ENCODE results near the gene PCSK6. TPM values are rescaled to one million over a fixed set of nuclear protein-coding genes. Genes with fewer than 3 reads are reported as not detected.

Gene PCSK6
- total RNA-seq, 1 donor from 2014 or later, result 1.3 TPM

GRCh38 chr15:101256757-101257156 is 232.8 kb downstream of the PCSK6 start:
- Mint-ChIP-seq H3K4me3 (ENCODE audit: unreplicated experiment) (no peak overlapping the region), H3K9me3 (ENCODE audit: unreplicated experiment) (no peaks in the 10 kb centered on the region), H3K27me3 (ENCODE audit: low read depth, unreplicated experiment) (peaks cover 18% of the 10 kb centered on the region), H3K4me1 (ENCODE audit: low read depth, unreplicated experiment) (peaks cover 10% of the 10 kb centered on the region), H3K36me3 (ENCODE audit: low read depth, unreplicated experiment) (no peaks in the 10 kb centered on the region), H3K27ac (ENCODE audit: unreplicated experiment) (no peak overlapping the region)
- no peak overlapping the region for H3K4me3 ChIP-seq (ENCODE audit: insufficient read depth, low read depth, low read length)
- H3K9ac ChIP-seq (ENCODE audit: low read length), result no peak overlapping the region
- H3K4me2 ChIP-seq (ENCODE audit: low read length), result no peak overlapping the region
- no peaks in the 10 kb centered on the region for H3K27me3 ChIP-seq (ENCODE audit: insufficient read depth, low read length)
- no peak for FAIRE-seq
- no peak overlapping the region for H2AFZ ChIP-seq (ENCODE audit: low read depth, low read length)
- TF ChIP-seq CTCF (IDR thresholded peaks at IDR 0.05; ENCODE audit: insufficient read depth, low read depth, low read length) (peak; percentile 34), EZH2 (IDR thresholded peaks at IDR 0.05; ENCODE audit: insufficient read depth, low read length) (no peak)
- peaks cover 14% of the 10 kb centered on the region for H3K4me1 ChIP-seq (ENCODE audit: insufficient read depth, low read length)
- H3K9me3 ChIP-seq (ENCODE audit: insufficient read depth, low read depth, low read length), result no peaks in the 10 kb centered on the region
- no peak for DNase-seq (ENCODE audit: low read depth)
- H3K36me3 ChIP-seq (ENCODE audit: insufficient read depth, low read length), result no peaks in the 10 kb centered on the region
- no peaks in the 10 kb centered on the region for H4K20me1 ChIP-seq (ENCODE audit: insufficient read depth, low read length)
- H3K79me2 ChIP-seq (ENCODE audit: insufficient read depth, low read length), result no peaks in the 10 kb centered on the region
- no peak overlapping the region for H3K27ac ChIP-seq (ENCODE audit: low read depth, low read length)

GRCh38 chr15:101255615-101256241 is 233.8 kb downstream of the PCSK6 start:
- Mint-ChIP-seq H3K9me3 (ENCODE audit: unreplicated experiment) (no peaks in the 10 kb centered on the region), H3K27me3 (ENCODE audit: low read depth, unreplicated experiment) (peaks cover 17% of the 10 kb centered on the region), H3K36me3 (ENCODE audit: low read depth, unreplicated experiment) (no peaks in the 10 kb centered on the region), H3K4me1 (ENCODE audit: low read depth, unreplicated experiment) (peaks cover 10% of the 10 kb centered on the region), H3K27ac (ENCODE audit: unreplicated experiment) (no peak overlapping the region), H3K4me3 (ENCODE audit: unreplicated experiment) (no peak overlapping the region)
- no peak for TF ChIP-seq EZH2 (IDR thresholded peaks at IDR 0.05; ENCODE audit: insufficient read depth, low read length)
- Histone ChIP-seq H3K9me3 (ENCODE audit: insufficient read depth, low read depth, low read length) (no peaks in the 10 kb centered on the region), H2AFZ (ENCODE audit: low read depth, low read length) (peak overlapping the region; percentile 5), H3K9ac (ENCODE audit: low read length) (no peak overlapping the region), H4K20me1 (ENCODE audit: insufficient read depth, low read length) (peaks cover 2% of the 10 kb centered on the region), H3K27ac (ENCODE audit: low read depth, low read length) (no peak overlapping the region), H3K79me2 (ENCODE audit: insufficient read depth, low read length) (peaks cover 4% of the 10 kb centered on the region), H3K36me3 (ENCODE audit: insufficient read depth, low read length) (no peaks in the 10 kb centered on the region), H3K27me3 (ENCODE audit: insufficient read depth, low read length) (no peaks in the 10 kb centered on the region), H3K4me2 (ENCODE audit: low read length) (peak overlapping the region; percentile 16), H3K4me1 (ENCODE audit: insufficient read depth, low read length) (peaks cover 14% of the 10 kb centered on the region), H3K4me3 (ENCODE audit: insufficient read depth, low read depth, low read length) (no peak overlapping the region)
- FAIRE-seq (no peak), DNase-seq (ENCODE audit: low read depth) (peak; percentile 92)

GRCh38 chr15:101255051-101255395 is 234.5 kb downstream of the PCSK6 start:
- Mint-ChIP-seq H3K9me3 (ENCODE audit: unreplicated experiment) (no peaks in the 10 kb centered on the region), H3K4me3 (ENCODE audit: unreplicated experiment) (no peak overlapping the region), H3K4me1 (ENCODE audit: low read depth, unreplicated experiment) (peaks cover 13% of the 10 kb centered on the region), H3K27ac (ENCODE audit: unreplicated experiment) (peak overlapping the region; percentile 12), H3K27me3 (ENCODE audit: low read depth, unreplicated experiment) (peaks cover 12% of the 10 kb centered on the region), H3K36me3 (ENCODE audit: low read depth, unreplicated experiment) (no peaks in the 10 kb centered on the region)
- Histone ChIP-seq H4K20me1 (ENCODE audit: insufficient read depth, low read length) (peaks cover 9% of the 10 kb centered on the region), H3K9me3 (ENCODE audit: insufficient read depth, low read depth, low read length) (no peaks in the 10 kb centered on the region), H3K27me3 (ENCODE audit: insufficient read depth, low read length) (no peaks in the 10 kb centered on the region), H3K4me1 (ENCODE audit: insufficient read depth, low read length) (peaks cover 15% of the 10 kb centered on the region), H3K36me3 (ENCODE audit: insufficient read depth, low read length) (no peaks in the 10 kb centered on the region), H3K4me2 (ENCODE audit: low read length) (no peak overlapping the region), H3K27ac (ENCODE audit: low read depth, low read length) (no peak overlapping the region), H3K79me2 (ENCODE audit: insufficient read depth, low read length) (peaks cover 11% of the 10 kb centered on the region), H2AFZ (ENCODE audit: low read depth, low read length) (no peak overlapping the region), H3K9ac (ENCODE audit: low read length) (no peak overlapping the region), H3K4me3 (ENCODE audit: insufficient read depth, low read depth, low read length) (no peak overlapping the region)
- TF ChIP-seq EZH2 (IDR thresholded peaks at IDR 0.05; ENCODE audit: insufficient read depth, low read length) (no peak), CTCF (IDR thresholded peaks at IDR 0.05; ENCODE audit: insufficient read depth, low read depth, low read length) (no peak)
- no peak for FAIRE-seq
- peak; percentile 29 for DNase-seq (ENCODE audit: low read depth)
